RPMI8226 (cell line): ENCODE data around the gene YAE1.

Experiments used
- DNase-seq: peaks from one replicate; pipeline ENCODE4 v3.0.0-alpha.2; 2015

YAE1 gene

GRCh38 chr7:39557222-39557621 lies 9.0 kb upstream of the YAE1 start:
- DNase-seq: no peak

GRCh38 chr7:39557911-39558310 lies 8.3 kb upstream of the YAE1 start:
- no peak for DNase-seq

- DNase-seq: no peak
Measured at GRCh38 chr7:39560408-39560807, 5.8 kb upstream of the YAE1 start.

- DNase-seq: no peak
Measured at GRCh38 chr7:39560997-39561396, 5.2 kb upstream of the YAE1 start.

- no peak for DNase-seq
Measured at GRCh38 chr7:39565538-39565937, 666 bp upstream of the YAE1 start.

- DNase-seq: no peak
Measured at GRCh38 chr7:39567294-39567693, 1.1 kb downstream of the YAE1 start.

GRCh38 chr7:39574673-39575349 lies 8.6 kb downstream of the YAE1 start:
- no peak for DNase-seq

- no peak for DNase-seq
Measured at GRCh38 chr7:39577229-39577874, 11.1 kb downstream of the YAE1 start.

GRCh38 chr7:39580149-39580874 lies 14.1 kb downstream of the YAE1 start:
- peak; percentile 92 for DNase-seq

GRCh38 chr7:39582536-39582935 lies 16.3 kb downstream of the YAE1 start:
- DNase-seq: no peak

- DNase-seq: no peak
Measured at GRCh38 chr7:39583539-39583938, 17.3 kb downstream of the YAE1 start.

- no peak for DNase-seq
Measured at GRCh38 chr7:39587393-39587792, 21.2 kb downstream of the YAE1 start.

GRCh38 chr7:39588416-39588815 lies 22.2 kb downstream of the YAE1 start:
- no peak for DNase-seq

- DNase-seq: peak; percentile 34
Measured at GRCh38 chr7:39589323-39590111, 23.3 kb downstream of the YAE1 start.

GRCh38 chr7:39592586-39592985 lies 26.4 kb downstream of the YAE1 start:
- no peak for DNase-seq

- DNase-seq: no peak
Measured at GRCh38 chr7:39594988-39595620, 28.9 kb downstream of the YAE1 start.

- DNase-seq: no peak
Measured at GRCh38 chr7:39602351-39602750, 36.1 kb downstream of the YAE1 start.

- DNase-seq: no peak
Measured at GRCh38 chr7:39603924-39604323, 37.7 kb downstream of the YAE1 start.

- DNase-seq: no peak
Measured at GRCh38 chr7:39605087-39605486, 38.9 kb downstream of the YAE1 start.

- DNase-seq: no peak
Measured at GRCh38 chr7:39606352-39606751, 40.1 kb downstream of the YAE1 start.

- no peak for DNase-seq
Measured at GRCh38 chr7:39606941-39607340, 40.7 kb downstream of the YAE1 start.

GRCh38 chr7:39607865-39608264 lies 41.7 kb downstream of the YAE1 start:
- no peak for DNase-seq

GRCh38 chr7:39608278-39608677 lies 42.1 kb downstream of the YAE1 start:
- DNase-seq: no peak
